Esophagus muscularis mucosa (tissue), 4 donors: ENCODE measurements around the gene PARD6B. TPM values are rescaled to one million over a fixed set of nuclear protein-coding genes. Genes with fewer than 3 reads are reported as not detected.
A peak's percentile ranks its signal among the peaks of the same experiment; 100 is the strongest.
"Not testable (repeated sequence)": the region's sequence is repeated elsewhere in the genome, so short reads cannot be mapped to it uniquely, and the experiment has no call there.

Experiments
- DNase-seq: peaks from one replicate; pipeline ENCODE4 v3.0.0-alpha.2; 2017; ENCODE audit errors: extremely low spot score
- H3K27ac ChIP-seq, 4 donors: fragments of 200-600 bp; sonication (generic); replicated peaks in 1 of 4; 1 replicate in 3 of 4; 2 replicates in 1 of 4; pipeline ENCODE4 v1.5.1; 2016 to 2019; ENCODE audit warnings: mild to moderate bottlenecking in 1 of 4
- H3K27me3 ChIP-seq, 4 donors: fragments of 200-600 bp; sonication (generic); one replicate each; pipeline versions ENCODE4 v1.5.1 to v1.6.0; 2016 to 2019
- H3K36me3 ChIP-seq, 4 donors: fragments of 200-600 bp; sonication (generic); one replicate each; pipeline ENCODE4 v1.5.1; 2016 to 2019
- H3K4me1 ChIP-seq, 4 donors: fragments of 200-600 bp; sonication (generic); one replicate each; pipeline ENCODE4 v1.5.1; 2016 to 2019
- H3K4me3 ChIP-seq, 4 donors: fragments of 200-600 bp; sonication (generic); 1 replicate in 2 of 4; 2 replicates in 2 of 4; pipeline ENCODE4 v1.5.1; 2016 to 2019; ENCODE audit warnings: mild to moderate bottlenecking in 4 of 4, moderate library complexity in 1 of 4
- H3K9me3 ChIP-seq, 4 donors: fragments of 200-600 bp; sonication (generic); 1 replicate in 3 of 4; 2 replicates in 1 of 4; pipeline ENCODE4 v1.5.1; 2016 to 2019
- CTCF ChIP-seq, 3 experiments: fragments of 200-600 bp in 2 of 3; fragments of 450-650 bp in 1 of 3; sonication (generic) in 2 of 3; IDR thresholded peaks; one replicate each; pipeline ENCODE4 v1.5.1; 2017 to 2019; ENCODE audit warnings: antibody characterized with exemption in 3 of 3, mild to moderate bottlenecking in 2 of 3, moderate library complexity in 1 of 3
- EP300 ChIP-seq: sonication (generic); formaldehyde crosslinking; IDR thresholded peaks from one replicate; pipeline ENCODE4 v1.6.1; 2017; ENCODE audit warnings: antibody characterized with exemption
- POLR2A ChIP-seq: fragments of 450-650 bp; IDR thresholded peaks from one replicate; pipeline ENCODE4 v1.6.1; 2017; ENCODE audit warnings: antibody characterized with exemption, moderate library complexity, mild to moderate bottlenecking, low read depth
- POLR2AphosphoS5 ChIP-seq, 2 donors: sonication (generic); formaldehyde crosslinking; IDR thresholded peaks; one replicate each; pipeline ENCODE4 v1.6.1; 2017; ENCODE audit warnings: antibody characterized with exemption in 2 of 2
- WGBS: methylation state at CpG from one replicate; pipeline ENCODE4 v1.1.5; 2018; 5-methylcytosine and 5-hydroxymethylcytosine counted together
- intact Hi-C: fragments of 100-400 bp; cut with DNase I; formaldehyde crosslinking; loops from one replicate; pipeline ENCODE4 v1.15.1; 2023
- total RNA-seq, 4 donors: library from RNA; depleted of rRNA; stranded (reverse); fragments of >200 nt; gene quantifications; one replicate each; pipeline versions ENCODE4 v1.1.0 to v1.2.1, GENCODE V29; 2016

The PARD6B gene
- total RNA-seq, 4 donors from 2014 or later, result 0.99 to 4.2 (median 2.8) TPM

DNA sequence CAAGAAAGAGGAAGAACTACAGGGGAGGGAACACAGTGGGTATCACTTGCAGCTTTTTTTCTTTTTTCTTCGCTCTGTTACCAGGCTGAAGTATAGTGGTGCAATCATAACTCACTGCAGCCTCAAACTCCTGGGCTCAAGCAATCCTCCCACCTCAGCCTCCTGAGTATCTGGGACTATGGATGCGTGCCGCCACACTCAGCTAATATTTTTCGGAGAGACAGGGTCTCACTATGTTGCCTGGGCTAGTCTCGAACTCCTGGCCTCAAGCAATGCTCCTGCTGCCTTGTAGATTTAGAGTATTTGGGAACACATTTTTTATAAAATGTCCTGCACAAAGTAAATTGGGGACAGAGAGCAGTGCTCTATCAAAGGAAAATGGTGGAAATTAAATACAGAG is 28.3 kb downstream of the PARD6B start:
- intact Hi-C loops, result no loop called here
- no peaks in the 10 kb centered on the region for H3K36me3 ChIP-seq

DNA sequence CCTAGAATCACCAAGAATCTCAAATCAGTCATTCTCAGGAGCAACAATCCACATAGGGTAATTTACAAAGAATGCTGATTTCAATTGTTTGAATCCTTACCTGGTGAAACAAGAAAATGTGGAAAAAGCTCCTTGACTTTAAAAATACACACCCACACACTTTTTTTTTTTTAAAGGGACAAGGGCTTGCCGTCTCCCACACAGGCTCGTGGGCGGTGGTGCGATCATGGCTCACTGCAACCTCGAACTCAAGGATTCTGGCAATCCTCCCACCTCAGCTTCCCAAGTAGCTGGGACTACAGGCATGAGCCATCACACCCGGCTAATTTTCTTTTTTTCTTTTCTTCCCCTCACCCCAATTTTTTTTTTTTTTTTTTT is 30.7 kb downstream of the PARD6B start:
- H3K36me3 ChIP-seq, result no peaks in the 10 kb centered on the region
- H3K4me3 ChIP-seq, result no peak overlapping the region
- no peaks in the 10 kb centered on the region for H3K9me3 ChIP-seq
- no peak for TF ChIP-seq POLR2A
- intact Hi-C loops, result no loop called here
- WGBS, result 72% methylated on average over 6 of the region's 6 CpGs
- peaks cover 21 to 24% (median 23%) of the 10 kb centered on the region in 4 donors for H3K4me1 ChIP-seq
- no peaks in the 10 kb centered on the region for H3K27me3 ChIP-seq
- peak overlapping the region; percentile 56 to 75 (median 66) for H3K27ac ChIP-seq
- DNase-seq, result no peak

More for the DNA sequence above, 28.3 kb downstream of the PARD6B start:
- peak; percentile 8 for DNase-seq
- no peaks in the 10 kb centered on the region for H3K9me3 ChIP-seq
- WGBS, result 91% methylated on average over 5 of the region's 5 CpGs
- no peak overlapping the region for H3K27ac ChIP-seq
- H3K4me1 ChIP-seq, result peaks cover 21 to 24% (median 23%) of the 10 kb centered on the region in 4 donors
- TF ChIP-seq POLR2A (no peak), CTCF (IDR thresholded peaks at IDR 0.05) (no peak), POLR2AphosphoS5 (IDR thresholded peaks at IDR 0.05) (no peak), EP300 (no peak)
- no peak overlapping the region for H3K4me3 ChIP-seq
- H3K27me3 ChIP-seq, result no peaks in the 10 kb centered on the region

DNA sequence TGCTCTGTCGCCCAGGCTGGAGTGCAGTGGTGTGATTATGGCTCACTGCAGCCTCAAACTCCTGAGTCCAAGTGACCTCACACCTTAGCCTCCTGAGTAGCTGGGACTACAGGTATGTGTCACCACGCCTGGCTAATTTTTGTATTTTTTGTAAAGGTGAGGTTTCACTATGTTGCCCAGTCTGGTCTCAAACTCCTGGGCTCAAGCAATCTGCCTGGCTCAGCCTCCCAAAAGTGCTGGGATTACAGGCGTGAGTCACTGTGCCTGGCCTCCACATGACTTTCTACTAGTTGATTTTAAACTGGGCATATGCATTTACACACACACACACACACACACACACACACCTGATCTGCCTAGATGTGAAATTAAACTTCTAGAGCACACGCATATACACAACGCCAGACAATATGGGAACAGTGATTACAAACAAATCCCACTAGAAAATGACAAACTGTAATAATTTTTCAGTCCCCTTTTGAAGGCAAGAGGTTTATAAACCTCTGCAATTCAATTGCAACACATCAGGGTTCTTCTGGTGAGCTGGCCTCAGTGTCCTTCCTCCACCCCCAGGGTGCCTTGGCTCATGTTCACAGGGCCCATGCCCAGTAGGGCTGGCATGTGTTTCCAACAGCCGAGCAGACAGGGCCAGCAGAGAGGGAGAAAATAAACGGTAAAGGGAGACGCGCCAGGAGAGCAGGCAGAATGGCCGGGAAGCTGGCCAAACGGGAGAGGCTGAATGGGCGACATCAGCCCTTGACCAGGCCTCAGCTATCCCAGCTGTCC is 31.2 kb downstream of the PARD6B start:
- 37% methylated on average over 12 of the region's 12 CpGs for WGBS
- Histone ChIP-seq H3K4me1 (peaks cover 21 to 24% (median 23%) of the 10 kb centered on the region in 4 donors), H3K27ac (peak overlapping the region; percentile 56 to 75 (median 66)), H3K9me3 (no peaks in the 10 kb centered on the region), H3K4me3 (no peak overlapping the region), H3K27me3 (no peaks in the 10 kb centered on the region), H3K36me3 (no peaks in the 10 kb centered on the region)
- DNase-seq, result no peak
- TF ChIP-seq EP300, result no peak
- TF ChIP-seq POLR2AphosphoS5 (IDR thresholded peaks at IDR 0.05), result peak; percentile 77 to 78
- intact Hi-C loops, result no loop called here

DNA sequence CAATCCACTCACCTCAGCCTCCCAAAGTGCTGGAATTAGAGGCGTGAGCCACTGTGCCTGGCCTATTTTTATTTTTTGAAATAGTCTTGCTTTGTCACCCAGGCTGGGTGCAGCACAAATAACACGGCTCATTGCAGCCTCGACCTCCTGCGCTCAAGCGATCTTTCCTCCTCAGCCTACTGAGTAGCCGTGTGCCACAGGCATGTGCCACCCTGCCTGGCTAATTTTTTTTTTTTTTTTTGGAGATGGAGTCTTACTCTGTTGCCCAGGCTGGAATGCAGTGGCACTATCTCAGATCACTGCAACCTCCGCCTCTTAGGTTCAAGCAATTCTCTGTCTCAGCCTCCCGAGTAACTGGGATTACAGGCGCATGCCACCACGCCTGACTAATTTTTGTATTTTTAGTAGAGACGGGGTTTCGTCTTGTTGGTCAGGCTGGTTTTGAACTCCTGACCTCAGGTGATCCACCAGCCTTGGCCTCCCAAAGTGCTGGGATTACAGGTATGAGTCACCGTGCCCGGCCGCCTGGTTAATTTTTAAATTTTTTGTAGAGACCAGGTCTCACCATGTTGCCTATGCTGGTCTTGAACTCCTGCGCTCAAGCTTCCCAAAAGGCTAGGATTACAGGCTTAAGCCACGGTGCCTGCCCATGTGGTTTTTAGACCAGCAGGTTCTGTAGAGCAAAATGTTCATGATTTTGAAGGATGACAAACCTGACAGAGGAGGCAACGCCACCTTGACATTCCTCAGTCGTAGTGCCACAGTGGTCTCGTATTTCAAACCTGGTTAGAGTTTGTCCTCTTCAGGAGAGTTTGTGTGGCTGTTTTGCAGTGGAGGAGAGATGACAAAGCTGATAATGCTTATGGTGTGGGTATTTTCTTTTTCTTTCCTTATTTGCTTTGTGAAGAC is 32.4 kb downstream of the PARD6B start:
- Histone ChIP-seq H3K4me1 (peaks cover 21 to 24% (median 23%) of the 10 kb centered on the region in 4 donors), H3K27ac (peak overlapping the region in 3 of 4 donors; percentile 56 to 75 (median 64))
- H3K9me3 ChIP-seq, H3K27me3 ChIP-seq, intact Hi-C loops, H3K36me3 ChIP-seq, H3K4me3 ChIP-seq: not testable (repeated sequence)
- peak; percentile 57 for DNase-seq
- WGBS, result 96% methylated on average over 20 of the region's 20 CpGs

DNA sequence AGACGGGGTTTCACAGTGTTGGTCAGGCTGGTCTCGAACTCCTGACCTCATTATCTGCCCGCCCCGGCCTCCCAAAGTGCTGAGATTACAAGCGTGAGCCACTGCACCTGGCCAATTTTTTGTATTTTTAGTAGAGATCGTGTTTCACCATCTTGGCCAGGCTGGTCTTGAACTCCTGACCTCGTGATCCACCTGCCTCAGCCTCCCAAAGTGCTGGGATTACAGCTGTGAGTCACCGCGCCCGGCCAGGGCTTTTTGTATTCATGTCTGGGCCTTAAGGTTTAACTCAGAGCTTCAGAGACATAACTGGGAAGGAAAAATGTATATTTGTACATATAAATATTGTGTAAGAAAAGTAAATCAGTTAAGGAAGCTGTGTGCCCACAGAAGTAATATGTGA is 33.9 kb downstream of the PARD6B start:
- H3K27ac ChIP-seq, H3K4me3 ChIP-seq, H3K27me3 ChIP-seq, H3K36me3 ChIP-seq, H3K9me3 ChIP-seq, intact Hi-C loops: not testable (repeated sequence)
- DNase-seq, result peak; percentile 24
- WGBS, result 89% methylated on average over 10 of the region's 10 CpGs
- peaks cover 21 to 24% (median 23%) of the 10 kb centered on the region in 4 donors for H3K4me1 ChIP-seq

GRCh38 chr20:50765674-50766073 is 34.3 kb downstream of the PARD6B start:
- H3K4me1 ChIP-seq, result peaks cover 21 to 24% (median 23%) of the 10 kb centered on the region in 4 donors
- no peaks in the 10 kb centered on the region for H3K9me3 ChIP-seq
- no peak for TF ChIP-seq EP300
- no peak for TF ChIP-seq POLR2A
- no peak for TF ChIP-seq POLR2AphosphoS5 (IDR thresholded peaks at IDR 0.05)
- H3K4me3 ChIP-seq, result no peak overlapping the region
- intact Hi-C loops, result no loop called here
- H3K36me3 ChIP-seq, result no peaks in the 10 kb centered on the region
- WGBS, result 65% methylated on average over 3 of the region's 3 CpGs
- H3K27ac ChIP-seq, result no peak overlapping the region
- no peaks in the 10 kb centered on the region for H3K27me3 ChIP-seq
- DNase-seq, result no peak

DNA sequence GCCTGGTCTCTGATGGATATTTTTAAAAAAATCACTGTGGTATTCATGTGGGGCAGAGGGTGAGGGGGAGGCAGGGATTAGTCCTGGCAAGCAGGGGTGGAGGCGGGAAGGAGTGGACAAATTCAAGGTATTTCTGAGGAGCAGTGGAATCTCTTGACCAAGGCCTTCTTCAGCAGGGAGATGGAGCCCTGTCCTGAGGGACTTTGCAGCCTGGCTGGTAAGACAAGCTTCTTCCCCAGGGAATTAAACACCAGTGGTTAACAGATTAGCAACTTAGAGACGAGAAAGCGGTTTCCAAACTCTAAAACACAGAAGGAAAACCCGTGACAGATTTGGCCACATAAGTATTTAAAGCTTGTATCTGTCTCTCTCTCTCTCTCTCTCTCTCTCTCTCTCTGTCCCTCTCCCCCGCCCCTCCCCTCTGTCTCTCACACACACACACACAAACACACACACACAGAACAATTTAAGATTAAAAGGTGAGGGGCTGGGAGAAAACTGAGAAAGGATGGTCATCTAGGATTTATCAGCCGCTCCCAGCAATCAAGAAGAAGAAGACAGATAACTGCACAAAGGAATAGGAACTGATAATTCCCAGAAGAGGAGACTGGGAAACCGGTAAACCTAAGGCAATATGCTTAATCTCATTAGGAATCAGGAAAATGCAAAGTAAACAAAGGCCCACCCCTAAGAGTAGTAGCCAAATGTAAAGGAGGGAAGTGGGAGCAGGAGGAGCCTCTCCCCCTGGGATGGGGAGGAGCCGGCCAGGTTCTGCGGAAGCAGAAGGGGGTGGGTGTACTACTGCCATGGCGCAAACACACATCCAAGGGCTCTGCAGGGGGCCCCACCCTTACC is 35.8 kb downstream of the PARD6B start:
- H3K27me3 ChIP-seq, H3K36me3 ChIP-seq, H3K27ac ChIP-seq, H3K4me3 ChIP-seq, intact Hi-C loops, H3K9me3 ChIP-seq: not testable (repeated sequence)
- DNase-seq, result peak; percentile 39
- H3K4me1 ChIP-seq, result peaks cover 12 to 14% (median 13%) of the 10 kb centered on the region in 4 donors
- WGBS, result 56% methylated on average over 7 of the region's 10 CpGs

DNA sequence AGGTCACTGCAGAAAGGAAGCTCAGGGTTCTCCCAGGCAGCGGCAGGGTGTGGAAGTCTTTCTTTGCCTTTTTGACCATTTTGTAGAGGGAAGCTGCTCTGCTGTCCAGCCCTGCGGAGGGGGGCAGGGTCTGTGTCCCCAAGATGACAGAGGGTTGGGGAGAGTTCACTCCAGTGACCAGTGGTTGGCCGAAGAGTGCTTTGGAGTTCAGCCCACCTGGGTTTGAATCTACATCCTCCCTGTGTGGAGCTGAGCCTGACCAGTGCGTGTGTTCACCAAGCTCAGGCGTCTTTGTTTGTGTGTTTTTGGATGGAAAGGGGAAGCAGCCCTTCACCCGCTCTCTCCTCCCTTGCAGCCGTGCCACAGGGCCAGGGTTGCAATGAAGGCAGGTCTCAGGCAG is 37.6 kb downstream of the PARD6B start:
- H3K27me3 ChIP-seq, H3K4me3 ChIP-seq, H3K36me3 ChIP-seq, H3K27ac ChIP-seq, H3K9me3 ChIP-seq, intact Hi-C loops, H3K4me1 ChIP-seq: not testable (repeated sequence)
- WGBS, result 89% methylated on average over 1 of the region's 7 CpGs
- DNase-seq, result peak; percentile 42

- H3K27me3 ChIP-seq, H3K9me3 ChIP-seq, intact Hi-C loops, H3K4me1 ChIP-seq, H3K36me3 ChIP-seq, H3K27ac ChIP-seq, H3K4me3 ChIP-seq: not testable (repeated sequence)
- WGBS, result 83% methylated on average over 6 of the region's 12 CpGs
- peak; percentile 50 for DNase-seq
These were observed 38.2 kb downstream of the PARD6B start for GRCh38 chr20:50769551-50770085.
